ENCODE measurements around the gene EIF4G3.
"Not testable (repeated sequence)": the region's sequence is repeated elsewhere in the genome, so short reads cannot be mapped to it uniquely, and the experiment has no call there.

EIF4G3 gene

DNA sequence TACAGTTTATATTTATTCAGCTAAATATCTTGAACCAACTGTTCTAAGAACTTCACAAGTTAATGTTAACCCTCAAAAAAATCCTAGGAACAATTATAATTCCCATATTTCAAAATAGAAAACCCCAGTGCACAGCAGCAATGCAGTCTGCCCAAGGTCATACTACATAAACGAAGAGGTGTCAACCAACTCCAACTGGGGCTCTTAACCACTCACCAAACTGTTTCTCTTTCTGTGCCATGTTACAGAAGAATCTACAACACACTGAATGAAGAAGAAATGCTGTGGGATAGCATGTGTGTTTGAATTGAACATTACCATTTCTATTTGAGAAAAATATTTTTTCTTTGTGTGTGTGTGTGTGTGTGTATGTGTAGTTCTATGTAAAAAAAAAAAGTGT, 35.7 kb downstream of the EIF4G3 start:
- Histone ChIP-seq H3K36me3 (no peaks in the 10 kb centered on the region), H3K4me3 (no peak overlapping the region), H3K9me3 (no peaks in the 10 kb centered on the region), H3K27me3 (no peaks in the 10 kb centered on the region), H3K27ac (no peak overlapping the region), H3K4me1 (peaks cover 0 to 11% (median 4%) of the 10 kb centered on the region in 4 donors)
- TF ChIP-seq, protein P1, sequence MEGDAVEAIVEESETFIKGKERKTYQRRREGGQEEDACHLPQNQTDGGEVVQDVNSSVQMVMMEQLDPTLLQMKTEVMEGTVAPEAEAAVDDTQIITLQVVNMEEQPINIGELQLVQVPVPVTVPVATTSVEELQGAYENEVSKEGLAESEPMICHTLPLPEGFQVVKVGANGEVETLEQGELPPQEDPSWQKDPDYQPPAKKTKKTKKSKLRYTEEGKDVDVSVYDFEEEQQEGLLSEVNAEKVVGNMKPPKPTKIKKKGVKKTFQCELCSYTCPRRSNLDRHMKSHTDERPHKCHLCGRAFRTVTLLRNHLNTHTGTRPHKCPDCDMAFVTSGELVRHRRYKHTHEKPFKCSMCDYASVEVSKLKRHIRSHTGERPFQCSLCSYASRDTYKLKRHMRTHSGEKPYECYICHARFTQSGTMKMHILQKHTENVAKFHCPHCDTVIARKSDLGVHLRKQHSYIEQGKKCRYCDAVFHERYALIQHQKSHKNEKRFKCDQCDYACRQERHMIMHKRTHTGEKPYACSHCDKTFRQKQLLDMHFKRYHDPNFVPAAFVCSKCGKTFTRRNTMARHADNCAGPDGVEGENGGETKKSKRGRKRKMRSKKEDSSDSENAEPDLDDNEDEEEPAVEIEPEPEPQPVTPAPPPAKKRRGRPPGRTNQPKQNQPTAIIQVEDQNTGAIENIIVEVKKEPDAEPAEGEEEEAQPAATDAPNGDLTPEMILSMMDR (IDR thresholded peaks at IDR 0.05): no peak
- intact Hi-C loops (cut with DNase I; ENCODE audit: low total_unique reads): no loop called here
- no peak for DNase-seq

DNA sequence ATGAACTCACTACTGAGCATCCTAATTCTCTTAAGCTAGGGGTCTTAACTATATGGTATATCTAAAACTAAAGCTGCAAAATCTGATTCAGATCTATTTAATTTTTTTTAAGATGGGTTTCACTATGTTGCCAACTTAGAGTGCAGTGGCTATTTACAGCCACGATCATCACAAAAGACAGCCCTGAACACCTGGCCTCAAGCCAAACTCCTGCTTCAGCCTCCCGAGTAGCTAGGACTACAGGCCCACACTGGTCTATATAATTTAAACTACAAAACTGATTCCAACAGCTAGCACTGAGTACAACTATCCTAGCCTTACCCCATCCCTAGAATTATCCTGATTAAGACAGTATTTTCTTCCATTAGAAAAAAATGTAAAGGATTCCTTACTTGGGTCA, 37.1 kb downstream of the EIF4G3 start:
- Histone ChIP-seq H3K27me3 (no peaks in the 10 kb centered on the region), H3K36me3 (peaks cover 0 to 6% (median 0%) of the 10 kb centered on the region in 3 donors), H3K4me1 (peaks cover 0 to 11% (median 4%) of the 10 kb centered on the region in 4 donors), H3K9me3 (no peaks in the 10 kb centered on the region), H3K27ac (no peak overlapping the region), H3K4me3 (no peak overlapping the region)
- TF ChIP-seq, protein P1 (IDR thresholded peaks at IDR 0.05): no peak
- intact Hi-C loops (cut with DNase I; ENCODE audit: low total_unique reads): no loop called here
- no peak for DNase-seq

DNA sequence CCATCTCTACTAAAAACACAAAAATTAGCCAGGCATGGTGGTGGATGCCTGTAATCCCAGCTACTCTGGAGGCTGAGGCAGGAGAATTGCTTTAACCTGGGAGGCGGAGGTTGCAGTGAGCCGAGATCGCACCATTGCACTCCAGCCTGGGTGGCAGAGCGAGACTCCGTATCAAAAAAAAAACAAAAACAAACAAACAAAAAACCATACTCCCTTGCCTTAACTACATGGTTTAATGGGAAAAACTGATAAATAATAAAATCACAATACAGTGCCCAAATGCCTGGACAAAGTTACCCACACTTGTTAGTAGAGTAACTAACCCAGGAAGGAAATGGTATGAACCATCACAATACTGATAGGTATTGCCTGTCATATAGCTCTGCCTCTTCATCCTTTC, 40.4 kb downstream of the EIF4G3 start:
- DNase-seq; H3K27me3 ChIP-seq; H3K4me3 ChIP-seq; H3K36me3 ChIP-seq; H3K9me3 ChIP-seq; intact Hi-C loops (cut with DNase I; ENCODE audit: low total_unique reads); H3K27ac ChIP-seq; H3K4me1 ChIP-seq: not testable (repeated sequence)

DNA sequence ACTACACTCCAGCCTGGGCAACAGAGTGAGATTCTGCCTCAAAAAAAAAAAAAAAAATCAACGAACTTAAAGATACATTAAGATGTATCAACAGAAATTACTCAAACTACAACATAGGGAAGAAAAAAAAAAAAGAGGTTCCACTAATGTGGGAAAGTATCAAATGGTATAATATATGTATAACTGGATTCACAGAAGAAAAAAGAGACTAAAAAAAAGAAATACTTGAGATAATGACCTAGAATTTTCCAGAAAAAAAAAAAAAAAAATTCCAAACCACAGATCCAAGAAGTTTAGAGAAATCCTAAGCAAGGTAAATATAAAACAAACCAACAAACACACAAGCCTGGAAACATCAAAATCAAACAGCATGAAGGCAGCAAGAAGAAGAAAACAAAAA, 45.5 kb downstream of the EIF4G3 start:
- no peak overlapping the region for H3K4me3 ChIP-seq
- no peaks in the 10 kb centered on the region for H3K27me3 ChIP-seq
- H3K36me3 ChIP-seq: peaks cover 0 to 6% (median 0%) of the 10 kb centered on the region in 3 donors
- intact Hi-C loops (cut with DNase I; ENCODE audit: low total_unique reads): no loop called here
- TF ChIP-seq, protein P1 (IDR thresholded peaks at IDR 0.05): no peak
- no peak for DNase-seq
- no peak overlapping the region for H3K27ac ChIP-seq
- no peaks in the 10 kb centered on the region for H3K4me1 ChIP-seq
- H3K9me3 ChIP-seq: no peaks in the 10 kb centered on the region

DNA sequence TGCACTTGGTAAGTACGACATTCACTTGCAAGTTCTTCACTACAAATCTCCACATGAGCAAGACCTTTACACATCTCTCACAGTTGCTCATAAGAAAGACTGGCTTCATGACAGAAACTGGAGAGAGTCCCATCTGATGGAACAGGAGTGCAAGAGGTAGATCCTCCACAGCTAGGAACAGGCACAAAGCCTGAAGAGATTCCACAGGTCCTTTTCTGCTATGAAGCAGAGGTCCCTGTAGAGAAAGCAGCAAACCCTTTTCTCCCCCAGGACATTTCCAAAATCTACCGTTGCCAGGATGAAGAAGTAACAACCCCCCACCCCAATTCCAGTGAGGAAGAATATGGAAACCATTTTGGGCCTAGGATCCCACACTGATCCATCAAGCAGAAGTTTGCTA, 47.3 kb downstream of the EIF4G3 start:
- H3K27ac ChIP-seq: no peak overlapping the region
- H3K36me3 ChIP-seq: peaks cover 0 to 5% (median 0%) of the 10 kb centered on the region in 3 donors
- intact Hi-C loops (cut with DNase I; ENCODE audit: low total_unique reads): no loop called here
- no peaks in the 10 kb centered on the region for H3K4me1 ChIP-seq
- TF ChIP-seq, protein P1 (IDR thresholded peaks at IDR 0.05): no peak
- DNase-seq: no peak
- no peak overlapping the region for H3K4me3 ChIP-seq
- no peaks in the 10 kb centered on the region for H3K27me3 ChIP-seq
- no peaks in the 10 kb centered on the region for H3K9me3 ChIP-seq

DNA sequence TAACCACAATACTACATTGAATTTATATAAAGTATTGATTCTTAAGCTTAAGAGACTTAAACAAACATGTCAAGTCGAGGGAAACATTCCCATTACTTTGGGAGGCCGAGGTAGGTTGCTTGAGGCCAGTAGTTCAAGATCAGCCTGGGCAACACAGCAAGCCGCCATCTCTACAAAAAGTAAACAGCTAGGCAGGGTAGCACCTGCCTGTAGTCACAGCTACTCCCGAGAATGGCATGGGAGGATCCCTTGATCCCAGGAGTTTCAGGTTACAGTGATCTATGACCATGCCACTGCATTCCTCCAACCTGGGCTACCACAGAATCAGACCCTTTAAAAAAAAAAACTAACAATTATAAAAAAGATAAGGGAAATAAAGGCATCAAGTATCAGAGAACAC, 50.4 kb downstream of the EIF4G3 start:
- TF ChIP-seq, protein P1 (IDR thresholded peaks at IDR 0.05): no peak
- Histone ChIP-seq H3K4me3 (no peak overlapping the region), H3K27me3 (no peaks in the 10 kb centered on the region), H3K36me3 (peaks cover 0 to 5% (median 0%) of the 10 kb centered on the region in 3 donors), H3K27ac (no peak overlapping the region), H3K4me1 (no peaks in the 10 kb centered on the region), H3K9me3 (no peaks in the 10 kb centered on the region)
- intact Hi-C loops (cut with DNase I; ENCODE audit: low total_unique reads): no loop called here
- no peak for DNase-seq

Measured in tibial artery (tissue), 4 donors.